Gastrocnemius medialis (tissue), 4 donors: Measurements from ENCODE around the gene PDLIM7. TPM values are rescaled to one million over a fixed set of nuclear protein-coding genes. Genes with fewer than 3 reads are reported as not detected.

Experiments
- ATAC-seq, 2 donors: fragments of 150-250 bp; one replicate each; pipeline ENCODE4 v1.9.1; 2016
- DNase-seq, 2 donors: peaks; one replicate each; pipeline ENCODE4 v3.0.0-alpha.2; 2019
- H3K27ac ChIP-seq, 4 donors: fragments of 200-600 bp; sonication (generic); 1 replicate in 1 of 4; 2 replicates in 3 of 4; pipeline ENCODE4 v1.5.1; 2016 to 2018; ENCODE audit warnings: mild to moderate bottlenecking in 2 of 4, moderate library complexity in 1 of 4
- H3K27me3 ChIP-seq, 3 donors: fragments of 200-600 bp; sonication (generic) in 2 of 3; 1 replicate in 1 of 3; 2 replicates in 2 of 3; pipeline versions ENCODE4 v1.5.1 to v1.6.0; 2016 to 2019; ENCODE audit warnings: mild to moderate bottlenecking in 1 of 3, moderate library complexity in 1 of 3
- H3K36me3 ChIP-seq, 2 donors: fragments of 200-600 bp; sonication (generic) in 1 of 2; one replicate each; pipeline ENCODE4 v1.5.1; 2017 to 2018
- H3K4me1 ChIP-seq, 2 donors: fragments of 200-600 bp; sonication (generic) in 1 of 2; one replicate each; pipeline ENCODE4 v1.5.1; 2016 to 2017; ENCODE audit warnings: mild to moderate bottlenecking in 2 of 2
- H3K4me3 ChIP-seq, 4 donors: fragments of 200-600 bp; sonication (generic) in 3 of 4; 1 replicate in 1 of 4; 2 replicates in 3 of 4; pipeline ENCODE4 v1.5.1; 2016 to 2019; ENCODE audit warnings: mild to moderate bottlenecking in 2 of 4
- H3K9me3 ChIP-seq, 3 donors: fragments of 200-600 bp; sonication (generic) in 2 of 3; 1 replicate in 1 of 3; 2 replicates in 2 of 3; pipeline ENCODE4 v1.5.1; 2016 to 2019
- CTCF ChIP-seq, 5 experiments: fragments of 450-650 bp in 3 of 5; fragments of 200-600 bp in 2 of 5; sonication (generic) in 2 of 5; IDR thresholded peaks in 4 of 5; conservative IDR thresholded peaks in 1 of 5; 1 replicate in 4 of 5; 2 replicates in 1 of 5; pipeline ENCODE4 v1.5.1; 2016 to 2019; ENCODE audit warnings: antibody characterized with exemption in 5 of 5, mild to moderate bottlenecking in 3 of 5, moderate library complexity in 3 of 5
- POLR2A ChIP-seq, 2 donors: fragments of 450-650 bp; IDR thresholded peaks; one replicate each; pipeline ENCODE4 v1.6.1; 2017; ENCODE audit warnings: antibody characterized with exemption in 2 of 2, mild to moderate bottlenecking in 2 of 2, moderate library complexity in 2 of 2
- in situ Hi-C, 4 donors: fragments of 200-750 bp; cut with MboI; loops; one replicate each; pipeline versions ENCODE4 v1.15.0 to v1.8.0; 2017; ENCODE audit warnings: low sequenced_read_pairs in 4 of 4
- intact Hi-C: fragments of 100-400 bp; cut with DNase I; formaldehyde crosslinking; loops from one replicate; pipeline ENCODE4 v1.15.1; 2023; ENCODE audit warnings: low total_unique reads
- total RNA-seq, 4 donors: library from RNA; depleted of rRNA; stranded (reverse); fragments of >200 nt; gene quantifications; one replicate each; pipeline versions ENCODE4 v1.1.0 to v1.2.3, GENCODE V29; 2016

The PDLIM7 gene
- total RNA-seq, 4 donors from 2014 or later: 132 to 244 (median 220) TPM

- no peaks in the 10 kb centered on the region for H3K27me3 ChIP-seq
- H3K4me1 ChIP-seq: no peaks in the 10 kb centered on the region
- H3K36me3 ChIP-seq: peaks cover 0 to 41% of the 10 kb centered on the region in 2 donors
- DNase-seq (no peak), ATAC-seq (no peak)
- TF ChIP-seq CTCF (IDR thresholded peaks at IDR 0.05 in 4 of 5, conservative IDR thresholded peaks at IDR 0.05 in 1 of 5) (no peak), POLR2A (IDR thresholded peaks at IDR 0.05) (no peak)
- intact Hi-C loops: no loop called here
- no peaks in the 10 kb centered on the region for H3K9me3 ChIP-seq
- no peak overlapping the region for H3K27ac ChIP-seq
- H3K4me3 ChIP-seq: no peak overlapping the region
- in situ Hi-C loops: loop anchor here in 1 of 4 donors (10.0 kb wide), 1 partner anchor 45 kb away; no protein-coding TSS in a partner anchor
Observed at GRCh38 chr5:177439518-177440053, 57.8 kb downstream of the PDLIM7 start.

GRCh38 chr5:177438468-177438867 is 58.9 kb downstream of the PDLIM7 start:
- no peaks in the 10 kb centered on the region for H3K4me1 ChIP-seq
- TF ChIP-seq CTCF (IDR thresholded peaks at IDR 0.05 in 4 of 5, conservative IDR thresholded peaks at IDR 0.05 in 1 of 5): no peak
- no peak for TF ChIP-seq POLR2A (IDR thresholded peaks at IDR 0.05)
- intact Hi-C loops (no loop called here), in situ Hi-C loops (no loop called here)
- H3K27me3 ChIP-seq: no peaks in the 10 kb centered on the region
- H3K27ac ChIP-seq: no peak overlapping the region
- H3K4me3 ChIP-seq: no peak overlapping the region
- H3K9me3 ChIP-seq: no peaks in the 10 kb centered on the region
- DNase-seq (no peak), ATAC-seq (no peak)
- peaks cover 0 to 52% of the 10 kb centered on the region in 2 donors for H3K36me3 ChIP-seq

DNA sequence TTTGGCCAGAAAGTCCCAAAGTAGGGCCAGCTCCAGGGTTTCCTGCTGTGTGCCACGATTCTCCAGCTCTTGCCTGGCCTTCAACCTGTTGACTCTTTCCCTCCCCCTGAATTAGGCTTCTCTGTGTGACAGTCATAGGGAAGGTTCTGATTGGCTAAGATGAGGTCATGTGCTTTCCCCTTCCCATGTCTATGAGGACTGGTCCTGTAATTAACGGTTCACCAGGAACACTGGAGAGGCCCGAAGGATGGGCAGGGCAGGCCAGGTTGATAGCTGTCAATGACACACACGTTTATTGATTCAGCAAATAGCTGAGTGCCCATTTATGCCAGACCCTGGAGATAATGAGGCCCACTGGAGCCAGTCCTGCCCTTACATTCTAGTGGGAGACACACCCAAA is 59.8 kb downstream of the PDLIM7 start:
- intact Hi-C loops (no loop called here), in situ Hi-C loops (no loop called here)
- Histone ChIP-seq H3K4me3 (no peak overlapping the region), H3K27ac (no peak overlapping the region), H3K9me3 (no peaks in the 10 kb centered on the region), H3K27me3 (no peaks in the 10 kb centered on the region), H3K36me3 (peaks cover 0 to 60% of the 10 kb centered on the region in 2 donors), H3K4me1 (peaks cover 0 to 2% of the 10 kb centered on the region in 2 donors)
- TF ChIP-seq CTCF (IDR thresholded peaks at IDR 0.05 in 4 of 5, conservative IDR thresholded peaks at IDR 0.05 in 1 of 5): no peak
- TF ChIP-seq POLR2A (IDR thresholded peaks at IDR 0.05): no peak
- DNase-seq (no peak), ATAC-seq (no peak)

GRCh38 chr5:177435847-177436536 is 61.4 kb downstream of the PDLIM7 start:
- no peak for TF ChIP-seq CTCF (IDR thresholded peaks at IDR 0.05 in 4 of 5, conservative IDR thresholded peaks at IDR 0.05 in 1 of 5)
- no peak for TF ChIP-seq POLR2A (IDR thresholded peaks at IDR 0.05)
- Histone ChIP-seq H3K4me3 (no peak overlapping the region), H3K4me1 (peaks cover 10 to 19% of the 10 kb centered on the region in 2 donors), H3K27ac (no peak overlapping the region), H3K36me3 (peaks cover 0 to 50% of the 10 kb centered on the region in 2 donors), H3K9me3 (no peaks in the 10 kb centered on the region), H3K27me3 (no peaks in the 10 kb centered on the region)
- no peak for DNase-seq
- intact Hi-C loops: no loop called here
- in situ Hi-C loops: no loop called here
- no peak for ATAC-seq
